GM21786 (cell line): ENCODE results near the gene PNMA6E.

Experiments
- ATAC-seq: cut with Tn5 transposase; IDR thresholded peaks from one replicate; pipeline ENCODE4 v1.9.1; 2021; ENCODE audit not compliant: unreplicated experiment

Gene PNMA6E

GRCh38 chrX:153361781-153362397 lies 39.3 kb downstream of the PNMA6E start:
- ATAC-seq = no peak

- no peak for ATAC-seq
Measured at GRCh38 chrX:153357877-153358276, 43.3 kb downstream of the PNMA6E start.

GRCh38 chrX:153353416-153353815 lies 47.7 kb downstream of the PNMA6E start:
- no peak for ATAC-seq

- no peak for ATAC-seq
Measured at GRCh38 chrX:153352858-153353257, 48.3 kb downstream of the PNMA6E start.

- ATAC-seq = no peak
Measured at GRCh38 chrX:153351981-153352380, 49.2 kb downstream of the PNMA6E start.

- ATAC-seq = no peak
Measured at GRCh38 chrX:153349952-153350351, 51.2 kb downstream of the PNMA6E start.

GRCh38 chrX:153348421-153348820 lies 52.7 kb downstream of the PNMA6E start:
- ATAC-seq = no peak

- ATAC-seq = no peak
Measured at GRCh38 chrX:153347530-153347929, 53.6 kb downstream of the PNMA6E start.
